ENCODE results near the gene TBATA. TPM values are rescaled to one million over a fixed set of nuclear protein-coding genes. Genes with fewer than 3 reads are reported as not detected.

Gene TBATA
- total and polyA plus RNA-seq, 2 donors from 2014 or later, result 1.9 TPM; not detected in 1

DNA sequence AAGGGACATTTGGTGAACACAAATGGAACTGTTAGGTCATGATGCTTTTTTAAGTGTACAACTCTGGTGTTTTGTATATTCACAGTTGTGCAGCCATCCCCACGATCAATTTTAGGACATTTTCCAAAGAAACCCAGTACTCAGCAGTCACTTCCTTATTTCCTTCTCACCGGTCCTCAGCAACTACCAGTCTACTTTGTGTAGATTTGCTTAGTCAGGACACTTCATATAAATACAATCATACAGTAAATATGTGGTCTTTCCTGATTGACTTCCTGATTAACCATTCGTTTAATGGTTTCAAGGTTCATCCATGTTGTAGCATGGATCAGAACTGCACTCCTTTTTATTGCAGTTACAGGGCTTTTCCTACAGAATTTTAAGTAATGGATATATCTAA lies 45.0 kb upstream of the TBATA start:
- Histone ChIP-seq H3K27ac (ENCODE audit: low read depth in 2 of 2, low read length in 2 of 2) (no peak overlapping the region), H3K4me1 (ENCODE audit: control insufficient read depth in 2 of 3, insufficient read depth in 2 of 3, low read depth in 1 of 3, low read length in 3 of 3) (peaks cover 0 to 29% (median 13%) of the 10 kb centered on the region in 3 donors), H3K27me3 (ENCODE audit: control insufficient read depth, insufficient read depth, low read length) (no peaks in the 10 kb centered on the region), H3K36me3 (ENCODE audit: control insufficient read depth in 2 of 3, insufficient read depth in 3 of 3, low read length in 3 of 3) (peaks cover 0 to 2% (median 0%) of the 10 kb centered on the region in 3 donors), H3K4me3 (ENCODE audit: low read length in 3 of 3) (no peak overlapping the region), H3K9me3 (ENCODE audit: control insufficient read depth in 2 of 3, insufficient read depth in 1 of 3, low read length in 3 of 3) (no peaks in the 10 kb centered on the region), H3K9ac (ENCODE audit: low read length in 3 of 3) (no peak overlapping the region)
- DNase-seq (no peak), FAIRE-seq (no peak)
- intact Hi-C loops (cut with DNase I), result no loop called here
- TF ChIP-seq, protein P1, sequence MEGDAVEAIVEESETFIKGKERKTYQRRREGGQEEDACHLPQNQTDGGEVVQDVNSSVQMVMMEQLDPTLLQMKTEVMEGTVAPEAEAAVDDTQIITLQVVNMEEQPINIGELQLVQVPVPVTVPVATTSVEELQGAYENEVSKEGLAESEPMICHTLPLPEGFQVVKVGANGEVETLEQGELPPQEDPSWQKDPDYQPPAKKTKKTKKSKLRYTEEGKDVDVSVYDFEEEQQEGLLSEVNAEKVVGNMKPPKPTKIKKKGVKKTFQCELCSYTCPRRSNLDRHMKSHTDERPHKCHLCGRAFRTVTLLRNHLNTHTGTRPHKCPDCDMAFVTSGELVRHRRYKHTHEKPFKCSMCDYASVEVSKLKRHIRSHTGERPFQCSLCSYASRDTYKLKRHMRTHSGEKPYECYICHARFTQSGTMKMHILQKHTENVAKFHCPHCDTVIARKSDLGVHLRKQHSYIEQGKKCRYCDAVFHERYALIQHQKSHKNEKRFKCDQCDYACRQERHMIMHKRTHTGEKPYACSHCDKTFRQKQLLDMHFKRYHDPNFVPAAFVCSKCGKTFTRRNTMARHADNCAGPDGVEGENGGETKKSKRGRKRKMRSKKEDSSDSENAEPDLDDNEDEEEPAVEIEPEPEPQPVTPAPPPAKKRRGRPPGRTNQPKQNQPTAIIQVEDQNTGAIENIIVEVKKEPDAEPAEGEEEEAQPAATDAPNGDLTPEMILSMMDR (IDR thresholded peaks at IDR 0.05; ENCODE audit: borderline replicate concordance, extremely low read depth, insufficient read depth), result no peak

DNA sequence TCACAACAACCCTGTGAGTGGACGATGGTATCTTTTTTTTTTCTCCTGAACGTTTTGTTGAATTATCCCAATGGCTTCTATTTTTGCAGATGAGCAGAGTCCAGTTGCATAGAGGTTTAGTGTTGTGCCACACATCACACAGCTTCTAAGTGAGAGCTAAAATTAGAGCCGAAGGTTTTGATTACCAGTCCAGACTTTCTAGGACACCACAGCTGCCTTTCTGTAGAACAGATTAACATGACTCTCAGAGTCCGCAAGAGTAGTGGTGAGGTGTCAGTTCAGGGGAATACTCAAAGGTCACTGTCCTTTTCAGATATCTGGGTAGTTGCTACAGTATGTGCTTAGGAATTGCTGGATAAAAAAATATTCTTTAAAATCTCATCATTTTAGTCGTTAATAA lies 44.4 kb upstream of the TBATA start:
- no peaks in the 10 kb centered on the region for H3K9me3 ChIP-seq (ENCODE audit: control insufficient read depth in 2 of 3, insufficient read depth in 1 of 3, low read length in 3 of 3)
- no peak for DNase-seq
- intact Hi-C loops (cut with DNase I), result no loop called here
- FAIRE-seq, result no peak
- H3K4me3 ChIP-seq (ENCODE audit: low read length in 3 of 3), result no peak overlapping the region
- peaks cover 0 to 2% (median 0%) of the 10 kb centered on the region in 3 donors for H3K36me3 ChIP-seq (ENCODE audit: control insufficient read depth in 2 of 3, insufficient read depth in 3 of 3, low read length in 3 of 3)
- H3K27ac ChIP-seq (ENCODE audit: low read depth in 2 of 2, low read length in 2 of 2), result no peak overlapping the region
- TF ChIP-seq, protein P1 (IDR thresholded peaks at IDR 0.05; ENCODE audit: borderline replicate concordance, extremely low read depth, insufficient read depth), result no peak
- no peak overlapping the region for H3K9ac ChIP-seq (ENCODE audit: low read length in 3 of 3)
- H3K4me1 ChIP-seq (ENCODE audit: control insufficient read depth in 2 of 3, insufficient read depth in 2 of 3, low read depth in 1 of 3, low read length in 3 of 3), result peaks cover 0 to 22% (median 10%) of the 10 kb centered on the region in 3 donors
- H3K27me3 ChIP-seq (ENCODE audit: control insufficient read depth, insufficient read depth, low read length), result no peaks in the 10 kb centered on the region

DNA sequence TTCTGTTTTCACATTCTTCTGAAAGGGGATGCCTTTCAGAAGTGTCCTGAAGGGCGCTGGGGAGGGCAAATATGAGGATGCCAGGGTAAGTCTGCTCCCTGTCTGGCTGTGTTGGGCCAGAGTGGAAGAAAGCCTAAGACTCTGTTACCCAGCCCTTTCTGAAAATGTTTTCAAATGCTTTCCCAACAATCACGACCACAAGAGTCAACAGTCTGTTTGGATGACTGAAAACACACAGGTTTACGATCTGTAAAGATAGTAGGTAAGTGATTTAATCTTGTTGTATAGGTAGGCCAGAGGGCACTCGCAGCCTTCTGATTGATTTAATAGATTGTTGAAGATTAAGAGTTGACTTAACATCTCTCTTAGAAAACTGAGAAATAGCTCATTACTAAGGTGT lies 43.7 kb upstream of the TBATA start:
- TF ChIP-seq, protein P1 (IDR thresholded peaks at IDR 0.05; ENCODE audit: borderline replicate concordance, extremely low read depth, insufficient read depth), result no peak
- H3K27me3 ChIP-seq (ENCODE audit: control insufficient read depth, insufficient read depth, low read length), result no peaks in the 10 kb centered on the region
- FAIRE-seq (no peak), DNase-seq (no peak)
- peaks cover 0 to 2% (median 0%) of the 10 kb centered on the region in 3 donors for H3K36me3 ChIP-seq (ENCODE audit: control insufficient read depth in 2 of 3, insufficient read depth in 3 of 3, low read length in 3 of 3)
- no peak overlapping the region for H3K9ac ChIP-seq (ENCODE audit: low read length in 3 of 3)
- intact Hi-C loops (cut with DNase I), result no loop called here
- no peak overlapping the region for H3K4me3 ChIP-seq (ENCODE audit: low read length in 3 of 3)
- H3K27ac ChIP-seq (ENCODE audit: low read depth in 2 of 2, low read length in 2 of 2), result no peak overlapping the region
- peaks cover 0 to 19% (median 9%) of the 10 kb centered on the region in 3 donors for H3K4me1 ChIP-seq (ENCODE audit: control insufficient read depth in 2 of 3, insufficient read depth in 2 of 3, low read depth in 1 of 3, low read length in 3 of 3)
- H3K9me3 ChIP-seq (ENCODE audit: control insufficient read depth in 2 of 3, insufficient read depth in 1 of 3, low read length in 3 of 3), result no peaks in the 10 kb centered on the region

All from kidney (tissue), 14 donors.